ACC112 (cell line): ENCODE measurements around the gene PRDM2.
A peak's percentile ranks its signal among the peaks of the same experiment; 100 is the strongest.

Source experiments
- H2AFZ ChIP-seq: fragments of 200-600 bp; sonication (generic); one replicate; pipeline ENCODE4 v1.6.0; 2017; ENCODE audit warnings: antibody characterized with exemption, low read length; ENCODE audit not compliant: unreplicated experiment
- H3K27ac ChIP-seq: fragments of 200-600 bp; sonication (generic); 2 replicates; pipeline ENCODE4 v1.5.1; 2014; ENCODE audit warnings: low read depth, mild to moderate bottlenecking, antibody characterized with exemption, low read length, moderate library complexity
- H3K27me3 ChIP-seq: fragments of 200-600 bp; sonication (generic); 2 replicates; pipeline ENCODE4 v1.6.1; 2014; ENCODE audit warnings: mild to moderate bottlenecking, antibody characterized with exemption, low read length, moderate library complexity, mixed read lengths; ENCODE audit not compliant: insufficient read depth
- H3K36me3 ChIP-seq: fragments of 200-600 bp; sonication (generic); 2 replicates; pipeline ENCODE4 v1.6.1; 2016; ENCODE audit warnings: mild to moderate bottlenecking, antibody characterized with exemption, low read length, moderate library complexity, mixed read lengths; ENCODE audit not compliant: insufficient read depth
- H3K4me1 ChIP-seq: fragments of 200-600 bp; sonication (generic); one replicate; pipeline ENCODE4 v1.6.1; 2016; ENCODE audit warnings: low read length, mixed read lengths; ENCODE audit not compliant: insufficient read depth, unreplicated experiment, control insufficient read depth
- H3K4me3 ChIP-seq: fragments of 200-600 bp; sonication (generic); 2 replicates; pipeline ENCODE4 v1.5.1; 2014; ENCODE audit warnings: mild to moderate bottlenecking, low read depth, low read length
- H3K79me2 ChIP-seq: fragments of 200-600 bp; sonication (generic); one replicate; pipeline ENCODE4 v1.6.0; 2016; ENCODE audit warnings: low read length; ENCODE audit not compliant: control insufficient read depth, unreplicated experiment, insufficient read depth

Gene PRDM2, protein sequence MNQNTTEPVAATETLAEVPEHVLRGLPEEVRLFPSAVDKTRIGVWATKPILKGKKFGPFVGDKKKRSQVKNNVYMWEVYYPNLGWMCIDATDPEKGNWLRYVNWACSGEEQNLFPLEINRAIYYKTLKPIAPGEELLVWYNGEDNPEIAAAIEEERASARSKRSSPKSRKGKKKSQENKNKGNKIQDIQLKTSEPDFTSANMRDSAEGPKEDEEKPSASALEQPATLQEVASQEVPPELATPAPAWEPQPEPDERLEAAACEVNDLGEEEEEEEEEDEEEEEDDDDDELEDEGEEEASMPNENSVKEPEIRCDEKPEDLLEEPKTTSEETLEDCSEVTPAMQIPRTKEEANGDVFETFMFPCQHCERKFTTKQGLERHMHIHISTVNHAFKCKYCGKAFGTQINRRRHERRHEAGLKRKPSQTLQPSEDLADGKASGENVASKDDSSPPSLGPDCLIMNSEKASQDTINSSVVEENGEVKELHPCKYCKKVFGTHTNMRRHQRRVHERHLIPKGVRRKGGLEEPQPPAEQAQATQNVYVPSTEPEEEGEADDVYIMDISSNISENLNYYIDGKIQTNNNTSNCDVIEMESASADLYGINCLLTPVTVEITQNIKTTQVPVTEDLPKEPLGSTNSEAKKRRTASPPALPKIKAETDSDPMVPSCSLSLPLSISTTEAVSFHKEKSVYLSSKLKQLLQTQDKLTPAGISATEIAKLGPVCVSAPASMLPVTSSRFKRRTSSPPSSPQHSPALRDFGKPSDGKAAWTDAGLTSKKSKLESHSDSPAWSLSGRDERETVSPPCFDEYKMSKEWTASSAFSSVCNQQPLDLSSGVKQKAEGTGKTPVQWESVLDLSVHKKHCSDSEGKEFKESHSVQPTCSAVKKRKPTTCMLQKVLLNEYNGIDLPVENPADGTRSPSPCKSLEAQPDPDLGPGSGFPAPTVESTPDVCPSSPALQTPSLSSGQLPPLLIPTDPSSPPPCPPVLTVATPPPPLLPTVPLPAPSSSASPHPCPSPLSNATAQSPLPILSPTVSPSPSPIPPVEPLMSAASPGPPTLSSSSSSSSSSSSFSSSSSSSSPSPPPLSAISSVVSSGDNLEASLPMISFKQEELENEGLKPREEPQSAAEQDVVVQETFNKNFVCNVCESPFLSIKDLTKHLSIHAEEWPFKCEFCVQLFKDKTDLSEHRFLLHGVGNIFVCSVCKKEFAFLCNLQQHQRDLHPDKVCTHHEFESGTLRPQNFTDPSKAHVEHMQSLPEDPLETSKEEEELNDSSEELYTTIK (N-terminal part only)

DNA sequence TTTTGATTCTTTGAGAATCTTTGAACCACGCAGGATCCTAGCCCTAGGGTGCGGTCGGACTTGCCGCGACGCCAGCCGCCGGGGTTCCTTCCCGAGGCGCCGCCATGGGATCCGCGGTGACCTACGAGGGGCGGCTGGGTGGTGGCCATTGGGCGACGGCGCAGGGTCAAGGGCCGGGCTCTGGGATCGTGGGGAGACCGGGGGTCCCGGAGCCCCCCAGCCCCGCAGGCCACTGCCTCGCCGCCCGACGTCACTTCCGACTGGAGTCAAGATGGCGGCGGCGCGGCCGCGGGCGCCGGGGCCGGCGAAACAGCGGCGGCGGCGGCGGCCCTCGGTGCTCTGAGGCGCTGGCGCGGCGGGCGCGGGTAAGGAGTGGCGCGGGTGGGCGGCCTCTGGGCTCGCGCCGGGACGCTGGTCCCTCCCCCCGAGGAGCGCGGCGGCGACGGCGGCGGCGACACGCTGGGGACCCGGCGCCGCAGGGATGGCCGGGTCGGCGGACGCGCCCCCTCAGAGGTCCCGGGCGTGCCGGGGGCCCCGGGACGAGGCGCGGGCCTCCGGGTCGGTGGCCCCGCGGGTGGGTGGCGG lies at the start of gene PRDM2:
Gene PRDM2, plus strand, starts transcription at position 253 of the 585 bp plus-strand sequence. CDS start 15,418 bp downstream, outside the sequence.
- Histone ChIP-seq H3K79me2 (peaks cover 14% of the 10 kb centered on the region), H3K36me3 (no peaks in the 10 kb centered on the region), H3K27me3 (no peaks in the 10 kb centered on the region), H2AFZ (peak within 1 kb of the TSS; percentile 97), H3K4me3 (peak within 1 kb of the TSS; percentile 95), H3K27ac (peak within 1 kb of the TSS; percentile 66), H3K4me1 (peaks cover 5% of the 10 kb centered on the region)

DNA sequence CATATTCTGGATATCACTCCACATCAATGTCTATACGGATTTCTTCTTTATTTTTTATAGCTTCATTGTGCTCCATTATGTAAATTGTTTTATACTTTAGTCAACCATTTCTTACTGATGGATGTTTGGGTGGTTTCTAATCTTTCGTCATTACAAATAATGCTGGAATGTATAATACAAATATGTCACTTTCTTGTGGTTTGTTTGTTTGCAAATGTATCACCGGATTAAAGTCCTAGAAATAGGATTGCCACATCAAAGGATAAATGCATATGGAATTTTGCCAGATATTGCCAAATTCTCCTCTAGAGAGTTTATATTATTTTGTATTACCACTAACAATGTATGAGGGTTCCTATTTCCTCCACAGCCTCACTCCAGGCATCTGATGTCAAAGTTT lies 48.7 kb upstream of the PRDM2 start:
- Histone ChIP-seq H3K79me2 (no peaks in the 10 kb centered on the region), H3K4me1 (no peaks in the 10 kb centered on the region), H3K4me3 (no peak overlapping the region), H3K27me3 (no peaks in the 10 kb centered on the region), H2AFZ (no peak overlapping the region), H3K36me3 (no peaks in the 10 kb centered on the region), H3K27ac (no peak overlapping the region)

DNA sequence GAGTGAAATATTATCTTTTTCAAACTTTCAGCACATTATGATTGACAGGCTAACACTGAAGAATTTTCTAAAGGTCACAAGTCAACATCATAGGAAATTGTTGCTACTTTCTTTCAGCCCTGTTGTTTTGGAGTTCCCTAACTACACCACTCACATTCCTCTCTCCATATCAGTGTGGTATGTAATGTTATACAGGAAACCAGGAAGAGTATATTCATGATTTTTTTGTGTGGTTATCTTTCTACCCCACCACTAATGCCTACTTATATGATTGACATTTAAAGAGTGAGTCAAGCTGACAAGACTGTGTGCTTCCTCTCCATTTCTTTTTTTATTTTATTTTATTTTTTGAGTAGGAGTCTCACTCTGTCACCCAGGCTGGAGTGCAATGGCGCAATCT lies 47.8 kb upstream of the PRDM2 start:
- H3K27ac ChIP-seq = no peak overlapping the region
- H3K36me3 ChIP-seq = no peaks in the 10 kb centered on the region
- H3K79me2 ChIP-seq = no peaks in the 10 kb centered on the region
- H3K4me3 ChIP-seq = no peak overlapping the region
- H2AFZ ChIP-seq = no peak overlapping the region
- no peaks in the 10 kb centered on the region for H3K27me3 ChIP-seq
- no peaks in the 10 kb centered on the region for H3K4me1 ChIP-seq

DNA sequence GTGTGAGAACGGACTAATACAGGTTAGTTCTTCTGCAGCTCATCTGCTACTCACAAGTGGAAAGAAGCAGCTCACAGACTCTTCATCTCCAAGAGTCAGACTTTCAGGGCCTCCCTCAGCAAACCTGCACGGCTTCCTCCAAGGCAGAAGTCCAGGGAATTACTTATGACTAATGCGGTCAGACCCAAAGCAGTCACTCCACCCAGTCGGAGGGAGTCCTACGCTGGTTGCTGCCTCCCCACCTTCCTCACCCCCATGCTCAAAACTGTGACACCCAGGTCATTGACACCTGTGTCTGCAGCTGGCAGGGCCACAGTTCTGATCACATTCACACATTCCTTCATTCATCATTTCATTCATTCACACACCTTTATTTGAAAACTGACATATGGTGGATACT lies 38.4 kb upstream of the PRDM2 start:
- H3K27me3 ChIP-seq = no peaks in the 10 kb centered on the region
- no peaks in the 10 kb centered on the region for H3K36me3 ChIP-seq
- H3K4me1 ChIP-seq = no peaks in the 10 kb centered on the region
- H2AFZ ChIP-seq = no peak overlapping the region
- no peaks in the 10 kb centered on the region for H3K79me2 ChIP-seq
- H3K4me3 ChIP-seq = no peak overlapping the region
- H3K27ac ChIP-seq = no peak overlapping the region

DNA sequence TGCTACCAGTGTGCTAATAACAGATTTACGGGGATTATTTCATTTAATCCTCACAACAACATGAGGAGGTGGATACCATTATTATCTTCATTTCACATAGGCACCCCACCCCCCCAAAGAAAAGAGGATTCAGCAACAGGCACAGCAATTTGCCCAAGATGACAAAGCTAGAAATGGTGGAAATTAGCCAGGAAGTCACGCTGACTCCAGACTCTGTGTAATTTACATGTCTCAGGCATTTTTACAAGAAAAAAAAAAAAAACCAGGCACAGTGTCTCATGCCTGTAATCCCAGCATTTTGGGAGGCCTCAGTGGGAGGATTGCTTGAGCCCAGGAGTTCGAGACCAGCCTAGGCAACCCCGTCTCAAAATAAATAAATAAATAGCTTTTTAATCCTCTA lies 37.5 kb upstream of the PRDM2 start:
- no peak overlapping the region for H3K27ac ChIP-seq
- no peaks in the 10 kb centered on the region for H3K27me3 ChIP-seq
- H3K4me3 ChIP-seq = no peak overlapping the region
- no peak overlapping the region for H2AFZ ChIP-seq
- H3K79me2 ChIP-seq = no peaks in the 10 kb centered on the region
- H3K4me1 ChIP-seq = no peaks in the 10 kb centered on the region
- no peaks in the 10 kb centered on the region for H3K36me3 ChIP-seq

DNA sequence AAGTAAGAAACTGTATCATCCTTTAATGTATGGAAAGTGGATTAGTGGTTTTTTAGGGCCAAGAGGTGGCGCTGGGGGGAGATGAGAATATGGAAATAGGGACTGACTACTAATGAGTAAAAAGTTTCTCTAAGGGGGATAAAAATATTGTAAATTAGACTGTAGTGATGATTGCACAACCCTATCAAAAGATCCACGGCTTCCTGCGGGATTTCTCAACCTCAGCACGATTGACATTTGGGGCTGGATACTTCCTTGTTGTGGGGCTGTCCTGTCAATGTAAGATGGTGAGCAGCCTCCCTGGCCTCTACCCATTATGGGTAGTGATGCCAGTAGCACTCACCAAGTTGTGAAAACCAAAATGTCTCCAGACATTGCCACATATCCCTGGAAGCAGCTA lies 36.0 kb upstream of the PRDM2 start:
- H3K27ac ChIP-seq = no peak overlapping the region
- no peak overlapping the region for H2AFZ ChIP-seq
- no peaks in the 10 kb centered on the region for H3K36me3 ChIP-seq
- H3K27me3 ChIP-seq = no peaks in the 10 kb centered on the region
- no peaks in the 10 kb centered on the region for H3K79me2 ChIP-seq
- no peak overlapping the region for H3K4me3 ChIP-seq
- no peaks in the 10 kb centered on the region for H3K4me1 ChIP-seq

DNA sequence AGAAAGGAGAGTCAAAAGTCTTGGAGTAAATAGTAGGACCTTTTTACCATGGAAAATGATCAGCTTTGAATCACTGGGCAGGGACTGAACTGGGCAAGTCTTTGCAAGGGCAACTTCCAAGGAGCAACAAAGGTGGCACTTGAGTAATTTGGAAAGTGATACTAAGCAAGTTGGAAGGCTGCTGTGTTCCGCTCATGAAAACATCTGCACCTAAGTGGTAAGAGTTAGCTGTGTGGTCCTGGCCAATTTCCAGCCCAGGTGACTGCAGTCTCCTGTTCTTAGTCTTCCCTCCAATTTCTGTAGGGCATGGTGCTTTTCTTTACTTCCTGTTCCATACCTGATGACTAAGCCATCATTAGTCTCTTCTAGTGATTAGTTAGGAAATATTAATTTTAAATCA lies 35.5 kb upstream of the PRDM2 start:
- Histone ChIP-seq H3K27me3 (no peaks in the 10 kb centered on the region), H3K4me1 (no peaks in the 10 kb centered on the region)

DNA sequence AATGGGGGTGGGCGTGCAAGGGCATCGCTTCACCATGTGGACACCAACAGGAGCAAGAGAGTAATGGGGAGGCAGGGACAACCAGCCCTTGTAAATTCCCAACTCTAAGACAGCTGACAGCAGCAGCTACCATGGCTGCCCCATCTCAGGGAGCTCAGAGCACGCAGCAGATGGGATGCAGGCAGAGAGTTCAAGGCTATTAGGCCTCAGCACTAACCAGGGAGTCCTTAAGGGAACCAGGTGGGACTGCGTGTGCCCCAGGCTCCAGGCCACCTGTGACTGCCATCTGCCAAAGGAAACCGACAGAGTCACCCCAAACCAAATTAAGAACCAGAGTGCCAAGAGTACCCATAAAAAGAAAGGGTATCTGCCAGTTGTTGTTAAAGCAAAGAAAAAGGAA lies 33.7 kb upstream of the PRDM2 start:
- Histone ChIP-seq H3K4me3 (no peak overlapping the region), H3K79me2 (no peaks in the 10 kb centered on the region), H3K27ac (no peak overlapping the region), H2AFZ (no peak overlapping the region), H3K4me1 (no peaks in the 10 kb centered on the region), H3K36me3 (no peaks in the 10 kb centered on the region), H3K27me3 (no peaks in the 10 kb centered on the region)

More for the DNA sequence above, 35.5 kb upstream of the PRDM2 start:
- H3K79me2 ChIP-seq = no peaks in the 10 kb centered on the region
- H3K27ac ChIP-seq = no peak overlapping the region
- H3K36me3 ChIP-seq = no peaks in the 10 kb centered on the region
- no peak overlapping the region for H2AFZ ChIP-seq
- no peak overlapping the region for H3K4me3 ChIP-seq

DNA sequence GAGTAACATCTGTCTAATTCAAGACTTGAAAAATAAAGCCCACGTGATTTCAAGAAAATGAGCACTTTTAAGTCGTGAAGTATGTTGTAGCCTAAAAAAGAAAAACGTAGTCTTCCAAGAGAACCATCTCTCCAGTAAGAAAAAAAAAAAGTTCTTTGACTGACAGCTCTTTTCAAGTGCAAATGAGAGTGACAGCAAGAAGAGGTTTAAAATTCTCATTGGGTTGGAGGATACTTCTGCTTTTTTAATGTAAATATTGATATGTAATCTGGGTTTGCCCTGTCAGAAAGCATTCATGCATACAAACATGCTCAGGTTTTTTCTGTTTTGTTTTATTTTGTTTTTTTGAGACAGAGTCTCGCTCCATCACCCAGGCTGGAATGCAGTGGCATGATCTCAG lies 32.3 kb upstream of the PRDM2 start:
- H3K4me1 ChIP-seq = no peaks in the 10 kb centered on the region
- H3K27ac ChIP-seq = no peak overlapping the region
- no peak overlapping the region for H2AFZ ChIP-seq
- no peaks in the 10 kb centered on the region for H3K27me3 ChIP-seq
- H3K4me3 ChIP-seq = no peak overlapping the region
- H3K36me3 ChIP-seq = no peaks in the 10 kb centered on the region
- H3K79me2 ChIP-seq = no peaks in the 10 kb centered on the region

DNA sequence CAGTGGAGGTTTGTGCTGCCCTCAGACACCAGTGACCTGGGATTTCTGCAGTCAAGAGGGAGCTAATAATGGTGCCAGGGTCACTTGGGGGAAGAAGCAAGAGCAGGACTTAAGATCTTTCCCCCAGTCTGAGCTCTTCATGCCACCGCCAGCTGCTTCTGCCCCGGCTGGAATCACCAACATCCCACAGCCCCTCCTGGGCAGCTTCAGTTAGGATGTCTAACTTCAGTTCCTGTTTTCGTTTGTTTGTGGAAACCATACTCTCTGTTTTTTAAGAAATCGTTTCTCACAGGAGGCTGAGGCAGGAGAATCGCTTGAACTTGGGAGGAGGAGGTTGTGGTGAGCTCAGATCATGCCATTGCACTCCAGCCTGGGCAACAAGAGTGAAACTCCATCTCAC lies 25.6 kb upstream of the PRDM2 start:
- Histone ChIP-seq H3K36me3 (no peaks in the 10 kb centered on the region), H3K27ac (no peak overlapping the region), H3K27me3 (peaks cover 5% of the 10 kb centered on the region), H2AFZ (no peak overlapping the region), H3K4me1 (no peaks in the 10 kb centered on the region), H3K4me3 (no peak overlapping the region), H3K79me2 (no peaks in the 10 kb centered on the region)
